Activated naive CD4-positive, alpha-beta T cell treated with anti-CD3 and anti-CD28 coated beads for 36 hours (primary cell): Measurements from ENCODE around the gene NACC2. TPM values are rescaled to one million over a fixed set of nuclear protein-coding genes. Genes with fewer than 3 reads are reported as not detected.
A peak's percentile ranks its signal among the peaks of the same experiment; 100 is the strongest.
"Not testable (repeated sequence)": the region's sequence is repeated elsewhere in the genome, so short reads cannot be mapped to it uniquely, and the experiment has no call there.

ENCODE experiments used
- CTCF ChIA-PET: fragments of 350-600 bp; sonication (Branson Sonifier 250); formaldehyde crosslinking; loops from one replicate; lab custom pipeline; 2021; ENCODE audit warnings: antibody characterized with exemption; lab: Charles Lee
- DNase-seq: peaks from one replicate; pipeline ENCODE4 v3.0.0-alpha.2; 2020
- H3K27ac Mint-ChIP-seq: one replicate; pipeline ENCODE4 v1.8.0; 2021; ENCODE audit warnings: mild to moderate bottlenecking, mixed read lengths
- H3K27me3 Mint-ChIP-seq: one replicate; pipeline ENCODE4 v1.8.0; 2021; ENCODE audit warnings: low read depth, mixed read lengths
- H3K36me3 Mint-ChIP-seq: one replicate; pipeline ENCODE4 v1.8.0; 2021; ENCODE audit warnings: low read depth, mixed read lengths
- H3K4me1 Mint-ChIP-seq: one replicate; pipeline ENCODE4 v1.8.0; 2021; ENCODE audit warnings: low read depth, mixed read lengths
- H3K4me3 Mint-ChIP-seq: one replicate; pipeline ENCODE4 v1.8.0; 2021; ENCODE audit warnings: mild to moderate bottlenecking, moderate library complexity, mixed read lengths
- H3K9me3 Mint-ChIP-seq: one replicate; pipeline ENCODE4 v1.8.0; 2021; ENCODE audit warnings: mixed read lengths
- intact Hi-C: fragments of 100-400 bp; cut with micrococcal nuclease; formaldehyde crosslinking; loops from one replicate; pipeline ENCODE4 v1.15.1; 2023
- total RNA-seq, 2 experiments: library from RNA; stranded (reverse); gene quantifications; one replicate each; pipeline ENCODE4 v1.2.3, GENCODE V29; 2021

The NACC2 gene
- total RNA-seq, 2 experiments from 2014 or later: 3.4 to 3.5 TPM

- Mint-ChIP-seq H3K4me3 (no peak overlapping the region), H3K9me3 (no peaks in the 10 kb centered on the region), H3K4me1 (peaks cover 20% of the 10 kb centered on the region), H3K27me3 (no peaks in the 10 kb centered on the region), H3K36me3 (no peaks in the 10 kb centered on the region), H3K27ac (no peak overlapping the region)
- intact Hi-C loops: no loop called here
- CTCF ChIA-PET: no interaction called here
- DNase-seq: no peak
Observed at GRCh38 chr9:136079916-136080246, 15.2 kb downstream of the NACC2 start.

GRCh38 chr9:136079211-136079915 is 15.7 kb downstream of the NACC2 start:
- Mint-ChIP-seq H3K27me3 (no peaks in the 10 kb centered on the region), H3K9me3 (no peaks in the 10 kb centered on the region), H3K4me1 (peaks cover 15% of the 10 kb centered on the region), H3K4me3 (no peak overlapping the region), H3K36me3 (no peaks in the 10 kb centered on the region), H3K27ac (no peak overlapping the region)
- CTCF ChIA-PET: no interaction called here
- intact Hi-C loops: no loop called here
- DNase-seq: no peak

- no peaks in the 10 kb centered on the region for H3K27me3 Mint-ChIP-seq
- no peak for DNase-seq
Observed at GRCh38 chr9:136078498-136079011, 16.5 kb downstream of the NACC2 start.

GRCh38 chr9:136078024-136078423 is 17.1 kb downstream of the NACC2 start:
- intact Hi-C loops: no loop called here
- CTCF ChIA-PET: no interaction called here
- DNase-seq: no peak
- Mint-ChIP-seq H3K27me3 (no peaks in the 10 kb centered on the region), H3K4me1 (peaks cover 14% of the 10 kb centered on the region), H3K4me3 (no peak overlapping the region), H3K36me3 (no peaks in the 10 kb centered on the region), H3K9me3 (no peaks in the 10 kb centered on the region), H3K27ac (no peak overlapping the region)

More at GRCh38 chr9:136078498-136079011, 16.5 kb downstream of the NACC2 start:
- no peaks in the 10 kb centered on the region for H3K36me3 Mint-ChIP-seq
- H3K4me1 Mint-ChIP-seq: peaks cover 14% of the 10 kb centered on the region
- CTCF ChIA-PET: no interaction called here
- H3K9me3 Mint-ChIP-seq: no peaks in the 10 kb centered on the region
- intact Hi-C loops: no loop called here
- H3K27ac Mint-ChIP-seq: no peak overlapping the region
- H3K4me3 Mint-ChIP-seq: no peak overlapping the region

- H3K4me1 Mint-ChIP-seq: peaks cover 11% of the 10 kb centered on the region
- CTCF ChIA-PET: no interaction called here
- no peak for DNase-seq
- no peaks in the 10 kb centered on the region for H3K36me3 Mint-ChIP-seq
- no peaks in the 10 kb centered on the region for H3K9me3 Mint-ChIP-seq
- intact Hi-C loops: no loop called here
- no peaks in the 10 kb centered on the region for H3K27me3 Mint-ChIP-seq
- H3K27ac Mint-ChIP-seq: no peak overlapping the region
- H3K4me3 Mint-ChIP-seq: no peak overlapping the region
Observed at GRCh38 chr9:136077491-136077890, 17.6 kb downstream of the NACC2 start.

- CTCF ChIA-PET: no interaction called here
- Mint-ChIP-seq H3K36me3 (no peaks in the 10 kb centered on the region), H3K27ac (no peak overlapping the region), H3K4me3 (peak overlapping the region; percentile 42), H3K27me3 (no peaks in the 10 kb centered on the region), H3K4me1 (peaks cover 11% of the 10 kb centered on the region), H3K9me3 (no peaks in the 10 kb centered on the region)
- intact Hi-C loops: no loop called here
- DNase-seq: peak; percentile 49
Observed at GRCh38 chr9:136075881-136076678, 19.0 kb downstream of the NACC2 start.

GRCh38 chr9:136075134-136075841 is 19.8 kb downstream of the NACC2 start:
- H3K36me3 Mint-ChIP-seq: no peaks in the 10 kb centered on the region
- no peaks in the 10 kb centered on the region for H3K27me3 Mint-ChIP-seq
- no peak overlapping the region for H3K27ac Mint-ChIP-seq
- H3K9me3 Mint-ChIP-seq: no peaks in the 10 kb centered on the region
- H3K4me3 Mint-ChIP-seq: no peak overlapping the region
- H3K4me1 Mint-ChIP-seq: peaks cover 11% of the 10 kb centered on the region
- DNase-seq: no peak
- intact Hi-C loops: no loop called here
- CTCF ChIA-PET: no interaction called here

GRCh38 chr9:136074706-136075105 is 20.4 kb downstream of the NACC2 start:
- intact Hi-C loops: no loop called here
- CTCF ChIA-PET: no interaction called here
- H3K27me3 Mint-ChIP-seq: no peaks in the 10 kb centered on the region

GRCh38 chr9:136062657-136063439 is 32.2 kb downstream of the NACC2 start:
- DNase-seq: no peak
- no peaks in the 10 kb centered on the region for H3K27me3 Mint-ChIP-seq

More at GRCh38 chr9:136074706-136075105, 20.4 kb downstream of the NACC2 start:
- peaks cover 2% of the 10 kb centered on the region for H3K36me3 Mint-ChIP-seq
- no peaks in the 10 kb centered on the region for H3K9me3 Mint-ChIP-seq
- no peak overlapping the region for H3K27ac Mint-ChIP-seq
- H3K4me1 Mint-ChIP-seq: peaks cover 11% of the 10 kb centered on the region
- H3K4me3 Mint-ChIP-seq: no peak overlapping the region
- DNase-seq: no peak

GRCh38 chr9:136061916-136062315 is 33.2 kb downstream of the NACC2 start:
- CTCF ChIA-PET, H3K27me3 Mint-ChIP-seq, H3K36me3 Mint-ChIP-seq, intact Hi-C loops, H3K4me1 Mint-ChIP-seq, H3K4me3 Mint-ChIP-seq, H3K27ac Mint-ChIP-seq, H3K9me3 Mint-ChIP-seq, DNase-seq: not testable (repeated sequence)

More at GRCh38 chr9:136062657-136063439, 32.2 kb downstream of the NACC2 start:
- Mint-ChIP-seq H3K4me1 (no peaks in the 10 kb centered on the region), H3K36me3 (peaks cover 1% of the 10 kb centered on the region), H3K4me3 (no peak overlapping the region), H3K27ac (no peak overlapping the region), H3K9me3 (peaks cover under 1% of the 10 kb centered on the region)
- CTCF ChIA-PET: interaction anchor here (1.0 kb wide), 1 partner anchor 61 kb away, joined by 4 read pairs; no protein-coding TSS in a partner anchor
- intact Hi-C loops: no loop called here

- Mint-ChIP-seq H3K4me3 (no peak overlapping the region), H3K4me1 (peaks cover 4% of the 10 kb centered on the region), H3K27ac (no peak overlapping the region), H3K27me3 (peaks cover 4% of the 10 kb centered on the region), H3K36me3 (no peaks in the 10 kb centered on the region), H3K9me3 (no peaks in the 10 kb centered on the region)
- intact Hi-C loops: no loop called here
- CTCF ChIA-PET: no interaction called here
- no peak for DNase-seq
Observed at GRCh38 chr9:136061405-136061804, 33.7 kb downstream of the NACC2 start.
